GM12878 (cell line): ENCODE data around the gene ZNF678. TPM values are rescaled to one million over a fixed set of nuclear protein-coding genes. Genes with fewer than 3 reads are reported as not detected.

ENCODE experiments used
- ATAC-seq: fragments of 200-7000 bp; cut with Tn5 transposase; 3 replicates; pipeline ENCODE4 v1.9.1; 2020; ENCODE audit warnings: mild to moderate bottlenecking, moderate library complexity
- Bru-seq: library from RNA; stranded (reverse); fragments of 400-500 nt; gene quantifications from one replicate; lab custom pipeline; 2021; lab: Mats Ljungman, UMichigan
- BruChase-seq, 2 experiments: library from RNA; stranded (reverse); fragments of 400-500 nt; gene quantifications; one replicate each; lab custom pipeline; 2021; lab: Mats Ljungman, UMichigan
- BruUV-seq: library from RNA; stranded (reverse); fragments of 400-500 nt; replicated peaks from 2 replicates; lab custom pipeline; 2021; lab: Mats Ljungman, UMichigan
- CTCF ChIA-PET: fragments of 300-600 bp; sonication (Branson Sonifier 250); formaldehyde crosslinking; extraction: SDS; loops from one replicate; lab custom pipeline; 2021; ENCODE audit warnings: inconsistent platforms; lab: Yijun Ruan, JAX
- POLR2A ChIA-PET: fragments of 350-600 bp; formaldehyde crosslinking; extraction: SDS; loops from one replicate; lab custom pipeline; 2021; ENCODE audit warnings: inconsistent platforms; lab: Charles Lee
- RAD21 ChIA-PET: fragments of 300-600 bp; sonication (Branson Sonifier 250); formaldehyde crosslinking; loops from one replicate; lab custom pipeline; 2023; ENCODE audit warnings: antibody characterized with exemption; ENCODE audit not compliant: unreplicated experiment; lab: Charles Lee
- SMC1A ChIA-PET: fragments of 300-600 bp; sonication (Branson Sonifier 250); formaldehyde crosslinking; loops from one replicate; lab custom pipeline; 2023; ENCODE audit not compliant: unreplicated experiment, uncharacterized antibody; lab: Charles Lee
- DNase-seq: peaks from one replicate; pipeline ENCODE4 v3.0.0-alpha.2; 2011; ENCODE audit warnings: low read depth, low spot score
- FAIRE-seq: peaks from 3 replicates; lab custom pipeline; 2011; peaks lifted over from hg19 to GRCh38; lab: Jason Lieb, UNC
- H2AFZ ChIP-seq: 2 replicates; pipeline ENCODE4 v1.6.0; 2011; ENCODE audit warnings: low read depth, low read length, control low read depth; ENCODE audit not compliant: control insufficient read depth
- H3K27ac ChIP-seq: 2 replicates; pipeline ENCODE4 v1.5.1; 2011; ENCODE audit warnings: control low read depth; ENCODE audit not compliant: control insufficient read depth, insufficient read depth
- H3K27me3 ChIP-seq, 2 experiments: replicated peaks in 1 of 2; 2 replicates each; pipeline versions ENCODE4 v1.6.0 to v1.6.1; 2011; ENCODE audit warnings: low read length in 1 of 2; ENCODE audit not compliant: control insufficient read depth in 2 of 2, insufficient read depth in 2 of 2
- H3K36me3 ChIP-seq, 2 experiments: 2 replicates each; pipeline ENCODE4 v1.5.1; 2011; ENCODE audit warnings: low read length in 1 of 2; ENCODE audit not compliant: control insufficient read depth in 2 of 2, insufficient read depth in 2 of 2
- H3K4me1 ChIP-seq: 2 replicates; pipeline ENCODE4 v1.6.1; 2011; ENCODE audit warnings: mild to moderate bottlenecking, low read length, moderate library complexity, mixed read lengths; ENCODE audit not compliant: control insufficient read depth, insufficient read depth
- H3K4me2 ChIP-seq: 2 replicates; pipeline ENCODE4 v1.6.0; 2011; ENCODE audit warnings: control low read depth; ENCODE audit not compliant: control insufficient read depth, insufficient read depth
- H3K4me3 ChIP-seq: fragments of 200-600 bp; sonication (generic); 2 replicates; pipeline ENCODE4 v1.5.1; 2016
- H3K79me2 ChIP-seq: 2 replicates; pipeline ENCODE4 v1.6.0; 2011; ENCODE audit warnings: low read length; ENCODE audit not compliant: control insufficient read depth, insufficient read depth
- H3K9ac ChIP-seq: 2 replicates; pipeline ENCODE4 v1.8.0; 2011; ENCODE audit warnings: low read length, control low read depth, mixed read lengths; ENCODE audit not compliant: control insufficient read depth, insufficient read depth
- H3K9me3 ChIP-seq: replicated peaks from 3 replicates; pipeline ENCODE4 v1.5.1; 2011; ENCODE audit warnings: mild to moderate bottlenecking, low read length; ENCODE audit not compliant: control insufficient read depth, insufficient read depth
- H4K20me1 ChIP-seq: 2 replicates; pipeline ENCODE4 v1.6.0; 2011; ENCODE audit not compliant: control insufficient read depth, insufficient read depth
- BRCA1 ChIP-seq: IDR thresholded peaks from 2 replicates; pipeline ENCODE4 v1.6.1; 2011; ENCODE audit warnings: low read depth, low read length, improper control_type of control experiment
- CREB1 ChIP-seq: IDR thresholded peaks from 2 replicates; pipeline ENCODE4 v1.6.1; 2012; ENCODE audit warnings: low read depth, mild to moderate bottlenecking, inconsistent platforms
- IKZF2 ChIP-seq, 2 experiments: fragments of 450-650 bp; IDR thresholded peaks; 2 replicates each; pipeline ENCODE4 v1.6.1; 2017; ENCODE audit warnings: mild to moderate bottlenecking in 2 of 2, moderate library complexity in 2 of 2
- NFYA ChIP-seq: IDR thresholded peaks from 2 replicates; pipeline ENCODE4 v1.6.1; 2011; ENCODE audit warnings: low read depth, mild to moderate bottlenecking, low read length, improper control_type of control experiment, borderline replicate concordance
- PBX3 ChIP-seq: IDR thresholded peaks from 2 replicates; pipeline ENCODE4 v1.6.1; 2011; ENCODE audit warnings: mild to moderate bottlenecking, low read depth, low read length, moderate library complexity; ENCODE audit not compliant: insufficient replicate concordance
- POLR2A ChIP-seq: IDR thresholded peaks from 2 replicates; pipeline ENCODE4 v1.6.1; 2011; ENCODE audit warnings: low read depth, mild to moderate bottlenecking, low read length
- RAD21 ChIP-seq: IDR thresholded peaks from 2 replicates; pipeline ENCODE4 v1.6.1; 2011; ENCODE audit warnings: mild to moderate bottlenecking, low read depth, low read length, moderate library complexity; ENCODE audit not compliant: insufficient read depth
- RELA ChIP-seq: fragments of 450-650 bp; IDR thresholded peaks from 2 replicates; pipeline ENCODE4 v1.8.0; 2014; ENCODE audit warnings: borderline replicate concordance; ENCODE audit not compliant: partially characterized antibody
- SP1 ChIP-seq: IDR thresholded peaks from one replicate; pipeline ENCODE4 v1.6.1; 2011; ENCODE audit warnings: low read depth, low read length
- SUPT20H ChIP-seq: IDR thresholded peaks from 2 replicates; pipeline ENCODE4 v1.6.1; 2011; ENCODE audit warnings: low read depth, mild to moderate bottlenecking, low read length, moderate library complexity, borderline replicate concordance; ENCODE audit not compliant: control insufficient read depth
- TBL1XR1 ChIP-seq: IDR thresholded peaks from 2 replicates; pipeline ENCODE4 v1.6.1; 2012; ENCODE audit warnings: low read depth, low read length, improper control_type of control experiment
- TCF3 ChIP-seq: IDR thresholded peaks from 2 replicates; pipeline ENCODE4 v1.6.1; 2012; ENCODE audit warnings: low read depth, mild to moderate bottlenecking, low read length, borderline replicate concordance; ENCODE audit not compliant: insufficient read depth
- ZBTB4 ChIP-seq: fragments of 450-650 bp; formaldehyde crosslinking; IDR thresholded peaks from 2 replicates; pipeline ENCODE4 v1.4.0; 2022; ENCODE audit warnings: mild to moderate bottlenecking, moderate library complexity
- ZNF24 ChIP-seq: fragments of 450-650 bp; IDR thresholded peaks from 2 replicates; pipeline ENCODE4 v1.6.1; 2017; ENCODE audit warnings: antibody characterized with exemption, mild to moderate bottlenecking
- WGBS: methylation state at CpG from one replicate; pipeline ENCODE4 v1.1.6; 2016; ENCODE audit warnings: low lambda C conversion rate; ENCODE audit not compliant: insufficient replicate concordance, insufficient coverage; ENCODE audit errors: missing lambda C conversion rate; 5-methylcytosine and 5-hydroxymethylcytosine counted together
- in situ Hi-C: fragments of 300-500 bp; cut with MboI; formaldehyde crosslinking; loops from 9 replicates; pipeline ENCODE4 v1.14.3; 2018; ENCODE audit warnings: mixed read lengths
- intact Hi-C: fragments of 100-400 bp; cut with micrococcal nuclease; formaldehyde crosslinking; loops from one replicate; pipeline ENCODE4 v1.14.2; 2022; ENCODE audit not compliant: unreplicated experiment
- long read RNA-seq, 2 experiments: library from polyadenylated mRNA; unstranded; transcript quantifications; one replicate each; pipeline ENCODE4 v2.0.0, GENCODE V29; 2019 to 2020
- polyA minus RNA-seq, 3 experiments: library from RNA; depleted of rRNA, polyadenylated mRNA; stranded (reverse); fragments of >200 nt; gene quantifications; 2 replicates each; pipeline ENCODE4 v1.2.3, GENCODE V29; 2011
- polyA plus RNA-seq, 11 experiments: library from polyadenylated mRNA; depleted of rRNA in 4 of 11; unstranded in 6 of 11; stranded (reverse) in 5 of 11; fragments of >200 nt; fragmentation: Nextera tagmentation in 4 of 11; fragmentation: Illumina TruSeq in 1 of 11; extraction: Ambion mirVana in 4 of 11; extraction: Trizol in 1 of 11; gene quantifications; 1 replicate in 1 of 11; 2 replicates in 10 of 11; pipeline versions ENCODE4 v1.2.1 to v1.2.3, GENCODE V29; 2011 to 2016; ENCODE audit warnings: inconsistent platforms in 2 of 11, missing spikeins in 2 of 11, low read depth in 1 of 11
- total RNA-seq, 4 experiments: library from RNA; depleted of rRNA in 3 of 4; stranded (reverse); fragments of >200 nt in 3 of 4; fragmentation: Illumina TruSeq in 1 of 4; extraction: Trizol in 1 of 4; gene quantifications; 2 replicates each; pipeline versions ENCODE4 v1.2.1 to v1.2.3, GENCODE V29; 2013 to 2021

Gene ZNF678
- 58.1 and 65.2 TPM in 2 replicates for total RNA-seq (2013; cell fraction: nucleolus; rRNA removed)
- total RNA-seq (2014; rRNA removed) (9.6 and 10.4 TPM in 2 replicates), total RNA-seq (2014; rRNA removed; fragmentation: Illumina TruSeq; extraction: Trizol) (6.6 and 6.7 TPM in 2 replicates), total RNA-seq (2021) (4.4 TPM in 2 replicates), polyA plus RNA-seq (2011; rRNA removed) (5.3 and 9.7 TPM in 2 replicates), polyA plus RNA-seq (2014; fragmentation: Illumina TruSeq; extraction: Trizol) (3.5 and 4.4 TPM in 2 replicates), polyA plus RNA-seq (2014; fragmentation: Nextera tagmentation; extraction: Ambion mirVana) (1 to 10 TPM; 1.4 to 1.9 TPM), polyA plus RNA-seq (2014; rRNA removed) (1.9 and 2.4 TPM in 2 replicates), polyA plus RNA-seq (2016; fragmentation: Nextera tagmentation; extraction: Ambion mirVana) (1 to 10 TPM; 3.5 TPM), polyA minus RNA-seq (2011; rRNA and poly(A)+ RNA removed) (13.5 and 21.4 TPM in 2 replicates), Bru-seq, nascent RNA (percentile 62 among the genes with signal in this experiment), BruChase-seq, experiment 1, labeled RNA remaining after a 6-hour chase (percentile 58 among the genes with signal in this experiment), BruChase-seq, experiment 2, labeled RNA remaining after a 2-hour chase (percentile 60 among the genes with signal in this experiment)
- 1.4 TPM for polyA plus RNA-seq (2011; ENCODE audit: low read depth)
- 2.3 and 3.1 TPM in 2 replicates for polyA plus RNA-seq (2011; cell fraction: cytosol; rRNA removed)
- polyA plus RNA-seq (2011; cell fraction: nucleus; rRNA removed), result 7.1 and 7.5 TPM in 2 replicates
- polyA plus RNA-seq (2012), result 3.2 and 3.7 TPM in 2 replicates
- 5.4 and 6.1 TPM in 2 replicates for polyA minus RNA-seq (2011; cell fraction: cytosol; rRNA and poly(A)+ RNA removed)
- polyA minus RNA-seq (2011; cell fraction: nucleus; rRNA and poly(A)+ RNA removed), result 35.2 and 40.0 TPM in 2 replicates
- long read RNA-seq, experiment 1, result 0 reads
- long read RNA-seq, experiment 2, full-length matches to known transcripts, result 5 of 14 reads
- long read RNA-seq, experiment 2, partial matches to known transcripts, result 2 of 14 reads
- long read RNA-seq, experiment 2, other reads (novel, unspliced or antisense), result 7 of 14 reads

- H3K9me3 ChIP-seq, result peaks cover 27% of the 10 kb centered on the region; the same call in 2 of the 3 replicates
- no peaks in the 10 kb centered on the region for H3K36me3 ChIP-seq
- no TSS peak for BruUV-seq
- ChIA-PET CTCF (interaction anchor here (0.9 to 3.0 kb wide), 4 partner anchors 21 to 199 kb away, joined by 3 to 12 read pairs (median 4); no protein-coding TSS in a partner anchor), SMC1A (interaction anchor here (0.6 to 1.6 kb wide), 7 partner anchors 10 to 245 kb away, joined by 3 to 6 read pairs (median 3); no protein-coding TSS in a partner anchor), POLR2A (interaction anchor here (0.5 to 1.4 kb wide), 2 partner anchors 21 to 763 kb away, joined by 3 read pairs; no protein-coding TSS in a partner anchor), RAD21 (interaction anchor here (0.6 to 1.8 kb wide), 2 partner anchors 21 to 1785 kb away, joined by 3 to 5 read pairs; no protein-coding TSS in a partner anchor)
- H3K27ac ChIP-seq, result peak within 1 kb of the TSS; percentile 80
- no peaks in the 10 kb centered on the region for H4K20me1 ChIP-seq
- H3K27me3 ChIP-seq, result no peaks in the 10 kb centered on the region
- peak within 1 kb of the TSS; percentile 72 for H3K9ac ChIP-seq
- DNase-seq (peak; percentile 80), FAIRE-seq (peak; percentile 93), ATAC-seq (peak; percentile 98)
- no peaks in the 10 kb centered on the region; the same call in 1 of the 2 replicates for H3K79me2 ChIP-seq
- H3K4me3 ChIP-seq, result peak within 1 kb of the TSS; percentile 84
- in situ Hi-C loops (no loop called here), intact Hi-C loops (loop anchor here (1.0 to 5.0 kb wide), 2 partner anchors 21 to 164 kb away; no protein-coding TSS in a partner anchor)
- peak within 1 kb of the TSS; percentile 92 for H2AFZ ChIP-seq
- peak within 1 kb of the TSS; percentile 66 for H3K4me2 ChIP-seq
- no peaks in the 10 kb centered on the region for H3K4me1 ChIP-seq
- WGBS, result 1% methylated on average over 39 of the region's 39 CpGs
- no peak for TF ChIP-seq TBL1XR1
- TF ChIP-seq NFYA, result peak; percentile 22; the same call in 1 of the 2 replicates
- no peak for TF ChIP-seq SUPT20H
- TF ChIP-seq POLR2A, result peak; percentile 79
- peak; percentile 91 for TF ChIP-seq RELA
- TF ChIP-seq IKZF2 (IDR thresholded peaks at IDR 0.05), result peak; percentile 71 to 79
- no peak for TF ChIP-seq ZNF24
- TF ChIP-seq ZBTB4 (CRISPR knock-in tag), result no peak
- TF ChIP-seq SP1, result peak; percentile 94
- peak; percentile 96 for TF ChIP-seq PBX3
- TF ChIP-seq RAD21, result no peak
- peak; percentile 52; the same call in 1 of the 2 replicates for TF ChIP-seq CREB1
- 0 out of 2 replicates have a peak, but pooled peaks have one; percentile 55 for TF ChIP-seq TCF3
- no peak for TF ChIP-seq BRCA1
Observed at GRCh38 chr1:227563324-227564201, at the start of gene ZNF678. ZNF678 (plus strand) TSS chr1:227563556; CDS start chr1:227650992, 87,436 bp downstream.
